ENCODE measurements around the gene PI4KB.
A peak's percentile ranks its signal among the peaks of the same experiment; 100 is the strongest.

The PI4KB gene

GRCh38 chr1:151311589-151312331 is 15.5 kb downstream of the PI4KB start:
- peak; percentile 21 for DNase-seq (ENCODE audit: low read depth)

GRCh38 chr1:151311011-151311410 is 16.2 kb downstream of the PI4KB start:
- no peak for DNase-seq (ENCODE audit: low read depth)

GRCh38 chr1:151309811-151310323 is 17.3 kb downstream of the PI4KB start:
- DNase-seq (ENCODE audit: low read depth), result no peak

GRCh38 chr1:151294742-151295462 is 32.3 kb downstream of the PI4KB start:
- no peak for DNase-seq (ENCODE audit: low read depth)

GRCh38 chr1:151293093-151293492 is 34.1 kb downstream of the PI4KB start:
- no peak for DNase-seq (ENCODE audit: low read depth)

- no peak for DNase-seq (ENCODE audit: low read depth)
These were observed 34.8 kb downstream of the PI4KB start for GRCh38 chr1:151292207-151293030.

- no peak for DNase-seq (ENCODE audit: low read depth)
These were observed 36.4 kb downstream of the PI4KB start for GRCh38 chr1:151290709-151291303.

- no peak for DNase-seq (ENCODE audit: low read depth)
These were observed 37.1 kb downstream of the PI4KB start for GRCh38 chr1:151289991-151290708.

GRCh38 chr1:151289080-151289935 is 37.9 kb downstream of the PI4KB start:
- DNase-seq (ENCODE audit: low read depth), result no peak

GRCh38 chr1:151288502-151288901 is 38.7 kb downstream of the PI4KB start:
- DNase-seq (ENCODE audit: low read depth), result no peak

- DNase-seq (ENCODE audit: low read depth), result no peak
These were observed 39.3 kb downstream of the PI4KB start for GRCh38 chr1:151287767-151288500.

GRCh38 chr1:151287341-151287699 is 39.9 kb downstream of the PI4KB start:
- no peak for DNase-seq (ENCODE audit: low read depth)

GRCh38 chr1:151286619-151287340 is 40.4 kb downstream of the PI4KB start:
- DNase-seq (ENCODE audit: low read depth), result no peak

- no peak for DNase-seq (ENCODE audit: low read depth)
These were observed 43.1 kb downstream of the PI4KB start for GRCh38 chr1:151284013-151284577.

GRCh38 chr1:151282883-151283725 is 44.1 kb downstream of the PI4KB start:
- peak; percentile 9 for DNase-seq (ENCODE audit: low read depth)

- DNase-seq (ENCODE audit: low read depth), result peak; percentile 97
These were observed 45.0 kb downstream of the PI4KB start, which contains the start of gene ZNF687 for GRCh38 chr1:151281969-151282882. ZNF687 (plus strand) TSS chr1:151282299; CDS start chr1:151286292, 3,993 bp downstream.
